Natural killer cell (primary cell): ENCODE measurements around the gene ARHGEF37. TPM values are rescaled to one million over a fixed set of nuclear protein-coding genes. Genes with fewer than 3 reads are reported as not detected.

Source experiments
- ATAC-seq, 3 donors: fragments of 150-1000 bp in 2 of 3; fragments of 200-7000 bp in 1 of 3; cut with Tn5 transposase; 1 replicate in 1 of 3; 2 replicates in 2 of 3; pipeline ENCODE4 v1.10.0; 2021; ENCODE audit warnings: mild to moderate bottlenecking in 2 of 3, moderate library complexity in 2 of 3
- DNase-seq, 2 donors: peaks; one replicate each; pipeline versions ENCODE4 v3.0.0 to v3.0.0-alpha.2; 2013 to 2021; ENCODE audit warnings: mixed read lengths in 1 of 2
- H3K27ac ChIP-seq: one replicate; pipeline ENCODE4 v1.5.1; 2013; ENCODE audit warnings: mild to moderate bottlenecking, low read length
- H3K27me3 ChIP-seq: one replicate; pipeline ENCODE4 v1.6.1; 2013; ENCODE audit warnings: low read length; ENCODE audit not compliant: control insufficient read depth, insufficient read depth
- H3K36me3 ChIP-seq: one replicate; pipeline ENCODE4 v1.6.1; 2013; ENCODE audit warnings: low read length; ENCODE audit not compliant: control insufficient read depth, insufficient read depth
- H3K4me1 ChIP-seq: one replicate; pipeline ENCODE4 v1.6.1; 2013; ENCODE audit warnings: low read length; ENCODE audit not compliant: control insufficient read depth, insufficient read depth
- H3K4me3 ChIP-seq: one replicate; pipeline ENCODE4 v1.5.1; 2013; ENCODE audit warnings: low read length
- H3K9me3 ChIP-seq: one replicate; pipeline ENCODE4 v1.6.1; 2013; ENCODE audit warnings: low read length; ENCODE audit not compliant: control insufficient read depth, insufficient read depth
- H3K27ac Mint-ChIP-seq, 2 donors: one replicate each; pipeline ENCODE4 v1.8.0; 2022; ENCODE audit warnings: mild to moderate bottlenecking in 2 of 2, mixed read lengths in 2 of 2, moderate library complexity in 1 of 2
- H3K27me3 Mint-ChIP-seq, 2 donors: one replicate each; pipeline ENCODE4 v1.8.0; 2022; ENCODE audit warnings: low read depth in 2 of 2, mixed read lengths in 2 of 2
- H3K36me3 Mint-ChIP-seq: one replicate; pipeline ENCODE4 v1.8.0; 2022; ENCODE audit warnings: mixed read lengths
- H3K4me1 Mint-ChIP-seq, 2 donors: one replicate each; pipeline ENCODE4 v1.8.0; 2022; ENCODE audit warnings: mixed read lengths in 2 of 2
- H3K4me3 Mint-ChIP-seq: one replicate; pipeline ENCODE4 v1.8.0; 2022; ENCODE audit warnings: mild to moderate bottlenecking, moderate library complexity, mixed read lengths
- H3K9me3 Mint-ChIP-seq, 2 donors: one replicate each; pipeline ENCODE4 v1.8.0; 2022; ENCODE audit warnings: mixed read lengths in 2 of 2
- CTCF ChIP-seq: fragments of 200-600 bp; IDR thresholded peaks from one replicate; pipeline ENCODE4 v1.8.0; 2022; ENCODE audit warnings: antibody characterized with exemption
- WGBS: methylation state at CpG from one replicate; pipeline ENCODE4 v1.1.7; 2013; ENCODE audit warnings: missing lambda C conversion rate; ENCODE audit not compliant: insufficient coverage; 5-methylcytosine and 5-hydroxymethylcytosine counted together
- intact Hi-C: fragments of 100-400 bp; cut with micrococcal nuclease; formaldehyde crosslinking; loops from one replicate; pipeline ENCODE4 v1.14.2; 2022
- total RNA-seq, 4 donors: library from RNA; stranded (reverse); fragments of 120-200 nt in 1 of 4; gene quantifications; one replicate each; pipeline versions ENCODE4 v1.2.3 to v1.2.4, GENCODE V29; 2013 to 2022

ARHGEF37 gene
- total RNA-seq, 3 donors from 2014 or later (not counting 1 experiment from before 2014, with no cell fraction given) = 0.61 to 2.6 TPM; not detected in 1

GRCh38 chr5:149550268-149550583 is 31.1 kb upstream of the ARHGEF37 start:
- no peak for TF ChIP-seq CTCF
- no peaks in the 10 kb centered on the region for H3K27me3 Mint-ChIP-seq
- H3K27ac Mint-ChIP-seq = peak overlapping the region; percentile 99
- ATAC-seq (no peak), DNase-seq (peak in 1 of 2 donors; percentile 57)
- H3K4me1 ChIP-seq = peaks cover 22% of the 10 kb centered on the region
- H3K9me3 Mint-ChIP-seq = no peaks in the 10 kb centered on the region
- H3K27ac ChIP-seq = peak overlapping the region; percentile 88
- peaks cover 48 to 55% of the 10 kb centered on the region in 2 donors for H3K4me1 Mint-ChIP-seq
- peak overlapping the region; percentile 60 for H3K4me3 ChIP-seq
- H3K9me3 ChIP-seq = no peaks in the 10 kb centered on the region
- peak overlapping the region; percentile 99 for H3K4me3 Mint-ChIP-seq
- no peaks in the 10 kb centered on the region for H3K36me3 Mint-ChIP-seq
- intact Hi-C loops = loop anchor here (2.0 to 5.0 kb wide), 2 partner anchors 33 to 193 kb away; no protein-coding TSS in a partner anchor
- WGBS = 1% methylated on average over 12 of the region's 12 CpGs
- peaks cover 14% of the 10 kb centered on the region for H3K36me3 ChIP-seq
- no peaks in the 10 kb centered on the region for H3K27me3 ChIP-seq

GRCh38 chr5:149550594-149551226 is 30.6 kb upstream of the ARHGEF37 start:
- Histone ChIP-seq H3K4me3 (peak overlapping the region; percentile 60), H3K27ac (peak overlapping the region; percentile 88), H3K4me1 (peaks cover 22% of the 10 kb centered on the region), H3K36me3 (peaks cover 10% of the 10 kb centered on the region), H3K9me3 (no peaks in the 10 kb centered on the region), H3K27me3 (no peaks in the 10 kb centered on the region)
- no peaks in the 10 kb centered on the region for H3K36me3 Mint-ChIP-seq
- ATAC-seq = peak in 2 of 3 donors; percentile 15 to 17
- peak overlapping the region; percentile 99 for H3K27ac Mint-ChIP-seq
- no peak for TF ChIP-seq CTCF
- peaks cover 48 to 51% of the 10 kb centered on the region in 2 donors for H3K4me1 Mint-ChIP-seq
- under 1% methylated on average over 40 of the region's 40 CpGs for WGBS
- H3K4me3 Mint-ChIP-seq = peak overlapping the region; percentile 99
- H3K9me3 Mint-ChIP-seq = no peaks in the 10 kb centered on the region
- no peak for DNase-seq
- intact Hi-C loops = loop anchor here (2.0 to 5.0 kb wide), 2 partner anchors 33 to 194 kb away; no protein-coding TSS in a partner anchor
- H3K27me3 Mint-ChIP-seq = no peaks in the 10 kb centered on the region

- DNase-seq = peak; percentile 98 to 100
- peaks cover 9% of the 10 kb centered on the region for H3K36me3 ChIP-seq
- intact Hi-C loops = loop anchor here (2.0 to 5.0 kb wide), 2 partner anchors 34 to 195 kb away; no protein-coding TSS in a partner anchor
- under 1% methylated on average over 64 of the region's 67 CpGs for WGBS
- ATAC-seq = peak; percentile 79 to 92 (median 87)
- H3K27ac ChIP-seq = peak within 1 kb of the TSS; percentile 88
- peak within 1 kb of the TSS; percentile 60 for H3K4me3 ChIP-seq
- H3K4me3 Mint-ChIP-seq = peak within 1 kb of the TSS; percentile 99
- TF ChIP-seq CTCF = peak; percentile 52
- no peaks in the 10 kb centered on the region for H3K9me3 Mint-ChIP-seq
- H3K4me1 Mint-ChIP-seq = peaks cover 42 to 46% of the 10 kb centered on the region in 2 donors
- peak within 1 kb of the TSS; percentile 99 for H3K27ac Mint-ChIP-seq
- H3K27me3 Mint-ChIP-seq = no peaks in the 10 kb centered on the region
- no peaks in the 10 kb centered on the region for H3K9me3 ChIP-seq
- H3K27me3 ChIP-seq = no peaks in the 10 kb centered on the region
- H3K36me3 Mint-ChIP-seq = no peaks in the 10 kb centered on the region
- H3K4me1 ChIP-seq = peaks cover 22% of the 10 kb centered on the region
Observed at GRCh38 chr5:149551227-149552037, 29.9 kb upstream of the ARHGEF37 start, which contains the start of gene CSNK1A1. TSS of gene CSNK1A1 (minus strand) at chr5:149551439. CDS start at chr5:149550964, 475 bp downstream.
